Mesenchymal stem cell (in vitro differentiated cells and primary cell): ENCODE results near the gene PGGT1B.

ENCODE experiments used
- DNase-seq: peaks from one replicate; pipeline ENCODE4 v3.0.0-alpha.2; 2013
- H2AFZ ChIP-seq: one replicate; pipeline ENCODE4 v1.6.1; 2013; ENCODE audit warnings: low read depth, mild to moderate bottlenecking, control low read depth, inconsistent platforms, low read length, moderate library complexity
- H2AK5ac ChIP-seq: 2 replicates; pipeline ENCODE4 v1.6.1; 2013; ENCODE audit warnings: low read length, moderate library complexity, mild to moderate bottlenecking, inconsistent platforms; ENCODE audit not compliant: severe bottlenecking
- H2BK120ac ChIP-seq: one replicate; pipeline ENCODE4 v1.6.1; 2013; ENCODE audit warnings: low read depth, mild to moderate bottlenecking, inconsistent platforms, low read length, moderate library complexity
- H2BK12ac ChIP-seq, 2 experiments: one replicate each; pipeline ENCODE4 v1.6.1; 2013; ENCODE audit warnings: inconsistent platforms in 2 of 2, low read length in 2 of 2, mild to moderate bottlenecking in 2 of 2, moderate library complexity in 2 of 2, control low read depth in 1 of 2
- H2BK15ac ChIP-seq: one replicate; pipeline ENCODE4 v1.6.1; 2013; ENCODE audit warnings: mild to moderate bottlenecking, low read depth, inconsistent platforms; ENCODE audit not compliant: poor library complexity, severe bottlenecking
- H2BK5ac ChIP-seq: 2 replicates; pipeline ENCODE4 v1.6.1; 2013; ENCODE audit warnings: low read depth, mild to moderate bottlenecking, low read length, control low read depth, inconsistent platforms; ENCODE audit not compliant: poor library complexity, severe bottlenecking
- H3K14ac ChIP-seq, 2 experiments: one replicate each; pipeline ENCODE4 v1.6.1; 2013; ENCODE audit warnings: inconsistent platforms in 2 of 2, low read length in 2 of 2, control low read depth in 1 of 2, mild to moderate bottlenecking in 1 of 2, moderate library complexity in 1 of 2
- H3K18ac ChIP-seq, 2 experiments: one replicate each; pipeline ENCODE4 v1.6.1; 2013; ENCODE audit warnings: inconsistent platforms in 2 of 2, low read length in 2 of 2, control low read depth in 1 of 2, low read depth in 1 of 2, mild to moderate bottlenecking in 1 of 2
- H3K23ac ChIP-seq, 2 experiments: one replicate each; pipeline ENCODE4 v1.6.1; 2013; ENCODE audit warnings: inconsistent platforms in 2 of 2, low read length in 2 of 2, mild to moderate bottlenecking in 2 of 2, moderate library complexity in 2 of 2, control low read depth in 1 of 2
- H3K27ac ChIP-seq: 2 replicates; pipeline ENCODE4 v1.5.1; 2013; ENCODE audit warnings: mild to moderate bottlenecking, moderate library complexity, low read length, control low read depth, inconsistent platforms; ENCODE audit not compliant: poor library complexity, severe bottlenecking
- H3K27me3 ChIP-seq, 2 experiments: 2 replicates each; pipeline versions ENCODE4 v1.6.1 to v1.7.0; 2013; ENCODE audit warnings: low read length in 2 of 2, mild to moderate bottlenecking in 2 of 2, moderate library complexity in 2 of 2, control low read depth in 1 of 2, inconsistent platforms in 1 of 2; ENCODE audit not compliant: control insufficient read depth in 1 of 2, insufficient read depth in 1 of 2
- H3K36me3 ChIP-seq, 2 experiments: 2 replicates each; pipeline versions ENCODE4 v1.6.1 to v1.7.0; 2013; ENCODE audit warnings: low read length in 2 of 2, control low read depth in 1 of 2, inconsistent platforms in 1 of 2, low read depth in 1 of 2, mild to moderate bottlenecking in 1 of 2; ENCODE audit not compliant: insufficient read depth in 2 of 2, control insufficient read depth in 1 of 2
- H3K4ac ChIP-seq, 2 experiments: one replicate each; pipeline ENCODE4 v1.6.1; 2013; ENCODE audit warnings: inconsistent platforms in 2 of 2, low read length in 2 of 2, mild to moderate bottlenecking in 2 of 2, moderate library complexity in 2 of 2, control low read depth in 1 of 2, low read depth in 1 of 2
- H3K4me1 ChIP-seq: 2 replicates; pipeline ENCODE4 v1.6.1; 2013; ENCODE audit warnings: low read depth, low read length, control low read depth; ENCODE audit not compliant: control insufficient read depth, insufficient read depth
- H3K4me2 ChIP-seq: 2 replicates; pipeline ENCODE4 v1.6.1; 2013; ENCODE audit warnings: low read length, mild to moderate bottlenecking, inconsistent platforms; ENCODE audit not compliant: poor library complexity, severe bottlenecking
- H3K4me3 ChIP-seq, 2 experiments: 2 replicates each; pipeline versions ENCODE4 v1.5.1 to v1.7.0; 2013; ENCODE audit warnings: low read length in 2 of 2, mild to moderate bottlenecking in 2 of 2, control low read depth in 1 of 2, low read depth in 1 of 2; ENCODE audit not compliant: insufficient read depth in 1 of 2
- H3K79me1 ChIP-seq: replicated peaks from 2 replicates; pipeline ENCODE4 v1.6.1; 2013; ENCODE audit warnings: mild to moderate bottlenecking, control low read depth, low read length, inconsistent platforms; ENCODE audit not compliant: poor library complexity, severe bottlenecking
- H3K9ac ChIP-seq: 2 replicates; pipeline ENCODE4 v1.7.0; 2013; ENCODE audit warnings: mild to moderate bottlenecking, low read length, moderate library complexity
- H3K9me3 ChIP-seq: 2 replicates; pipeline ENCODE4 v1.7.0; 2013; ENCODE audit warnings: mild to moderate bottlenecking, low read length; ENCODE audit not compliant: control insufficient read depth
- H4K8ac ChIP-seq: one replicate; pipeline ENCODE4 v1.6.1; 2013; ENCODE audit warnings: inconsistent platforms, mild to moderate bottlenecking, low read length, moderate library complexity
- H4K91ac ChIP-seq: one replicate; pipeline ENCODE4 v1.6.1; 2013; ENCODE audit warnings: mild to moderate bottlenecking, low read length, inconsistent platforms
- WGBS: methylation state at CpG from one replicate; pipeline ENCODE4 v1.1.7; 2013; ENCODE audit warnings: mixed read lengths; 5-methylcytosine and 5-hydroxymethylcytosine counted together

PGGT1B gene

DNA sequence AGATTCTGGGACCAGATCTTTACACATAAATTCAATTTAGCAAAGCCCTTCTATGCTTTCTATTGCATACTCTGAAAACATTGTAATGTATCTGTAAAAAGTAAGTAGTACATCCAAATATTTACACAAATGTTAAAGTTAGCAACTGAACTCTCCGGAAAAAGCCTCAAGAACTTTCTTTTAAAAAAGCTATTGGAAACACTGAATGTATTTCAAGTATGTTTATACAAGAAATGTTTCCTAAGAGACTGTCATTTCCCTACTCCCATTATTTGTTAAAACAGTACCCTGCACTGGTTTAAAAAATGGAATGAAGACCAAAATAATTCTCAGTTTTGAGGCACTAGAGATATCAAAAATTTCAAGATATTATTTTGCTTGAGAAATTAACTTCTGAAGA is 48.1 kb downstream of the PGGT1B start:
- Histone ChIP-seq H2AFZ (no peak overlapping the region), H4K91ac (no peak overlapping the region), H2BK120ac (no peak overlapping the region), H3K14ac (no peak overlapping the region), H2BK5ac (no peak overlapping the region), H3K4me1 (no peaks in the 10 kb centered on the region), H3K4me3 (no peak overlapping the region), H2BK12ac (no peak overlapping the region), H4K8ac (no peak overlapping the region), H3K27ac (no peak overlapping the region), H3K79me1 (peaks cover 7% of the 10 kb centered on the region), H3K27me3 (no peaks in the 10 kb centered on the region), H3K4me2 (no peak overlapping the region), H3K18ac (no peak overlapping the region), H2BK15ac (no peak overlapping the region), H3K9ac (no peak overlapping the region), H3K36me3 (peaks cover 7 to 53% of the 10 kb centered on the region in 2 experiments), H3K4ac (no peak overlapping the region), H2AK5ac (no peak overlapping the region), H3K9me3 (no peaks in the 10 kb centered on the region), H3K23ac (no peak overlapping the region)
- WGBS: no CpG with 5 or more reads among the region's 1 CpG
- peak; percentile 69 for DNase-seq

DNA sequence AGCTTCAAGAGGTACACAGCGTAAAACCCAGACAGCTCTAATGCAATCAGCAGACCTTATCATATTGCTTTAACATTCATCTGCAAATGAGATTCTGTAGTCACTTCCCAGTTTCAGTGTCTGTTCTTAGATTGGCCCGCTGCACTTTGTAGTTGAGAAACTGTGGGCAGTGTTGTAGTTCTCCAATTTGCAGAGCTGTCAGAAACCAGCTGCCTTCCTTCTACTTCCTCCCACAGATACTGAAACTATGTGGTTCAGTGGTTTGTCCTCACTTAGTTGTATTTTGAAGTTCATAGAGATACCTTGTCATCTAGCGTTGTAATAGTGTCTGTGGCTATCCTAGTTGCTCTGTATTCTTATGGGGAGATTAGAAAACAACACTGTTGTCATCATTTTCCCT is 53.4 kb downstream of the PGGT1B start:
- H3K27me3 ChIP-seq: no peaks in the 10 kb centered on the region
- H2BK12ac ChIP-seq: no peak overlapping the region
- no peak overlapping the region for H3K9ac ChIP-seq
- no peak overlapping the region for H2BK15ac ChIP-seq
- no peak overlapping the region for H3K4ac ChIP-seq
- H3K14ac ChIP-seq: no peak overlapping the region
- no peaks in the 10 kb centered on the region for H3K9me3 ChIP-seq
- H3K4me2 ChIP-seq: no peak overlapping the region
- H2AFZ ChIP-seq: no peak overlapping the region
- H3K18ac ChIP-seq: no peak overlapping the region
- no peak overlapping the region for H3K27ac ChIP-seq
- peaks cover 2% of the 10 kb centered on the region for H3K79me1 ChIP-seq
- no peak overlapping the region for H4K91ac ChIP-seq
- no peak overlapping the region for H2BK120ac ChIP-seq
- no peak overlapping the region for H4K8ac ChIP-seq
- no peak overlapping the region for H3K23ac ChIP-seq
- 100% methylated on average over 3 of the region's 3 CpGs for WGBS
- H3K4me3 ChIP-seq: no peak overlapping the region
- DNase-seq: peak; percentile 57
- no peaks in the 10 kb centered on the region for H3K4me1 ChIP-seq
- peaks cover 4 to 42% of the 10 kb centered on the region in 2 experiments for H3K36me3 ChIP-seq
- H2BK5ac ChIP-seq: no peak overlapping the region
- H2AK5ac ChIP-seq: no peak overlapping the region

DNA sequence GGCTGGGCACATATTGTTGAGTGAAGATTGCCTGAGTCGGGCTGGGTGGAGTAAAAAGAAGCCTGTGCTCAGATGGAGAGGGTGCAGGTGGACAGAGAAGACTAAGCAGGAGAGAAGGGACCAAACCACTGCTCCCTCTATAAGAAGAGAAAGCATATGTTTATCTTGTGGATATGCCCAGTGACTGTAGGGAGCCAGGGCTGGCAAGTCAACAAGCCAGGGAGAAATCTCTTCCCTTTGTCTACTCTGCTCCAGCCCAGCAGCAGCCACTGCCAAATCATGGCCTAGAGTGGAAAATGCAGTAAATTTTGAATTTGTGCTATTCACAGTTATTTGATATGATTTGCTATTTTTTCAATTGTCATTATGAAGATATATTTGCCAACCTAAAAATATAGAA is 59.7 kb downstream of the PGGT1B start:
- Histone ChIP-seq H4K8ac (no peak overlapping the region), H2BK15ac (no peak overlapping the region)
- 92% methylated on average over 1 of the region's 1 CpG for WGBS

GRCh38 chr5:115196161-115196560 is 66.5 kb downstream of the PGGT1B start:
- H3K4ac ChIP-seq: no peak overlapping the region
- no peak overlapping the region for H2BK5ac ChIP-seq
- H2AK5ac ChIP-seq: no peak overlapping the region
- no peak for DNase-seq
- no peak overlapping the region for H3K27ac ChIP-seq
- no peaks in the 10 kb centered on the region for H3K9me3 ChIP-seq
- no peak overlapping the region for H3K4me3 ChIP-seq
- peaks cover 0 to 3% of the 10 kb centered on the region in 2 experiments for H3K36me3 ChIP-seq
- H3K14ac ChIP-seq: no peak overlapping the region
- H3K4me2 ChIP-seq: no peak overlapping the region
- H3K79me1 ChIP-seq: no peaks in the 10 kb centered on the region
- no peak overlapping the region for H3K18ac ChIP-seq
- H2BK12ac ChIP-seq: no peak overlapping the region
- no peak overlapping the region for H3K9ac ChIP-seq
- no peak overlapping the region for H3K23ac ChIP-seq
- no peak overlapping the region for H2BK15ac ChIP-seq
- H2AFZ ChIP-seq: no peak overlapping the region
- 88% methylated on average over 3 of the region's 3 CpGs for WGBS
- no peak overlapping the region for H4K8ac ChIP-seq
- H3K27me3 ChIP-seq: no peaks in the 10 kb centered on the region
- no peak overlapping the region for H2BK120ac ChIP-seq
- no peaks in the 10 kb centered on the region for H3K4me1 ChIP-seq
- H4K91ac ChIP-seq: no peak overlapping the region

More for the DNA sequence above, 59.7 kb downstream of the PGGT1B start:
- Histone ChIP-seq H2BK12ac (no peak overlapping the region), H3K4me2 (no peak overlapping the region), H3K14ac (no peak overlapping the region), H2AK5ac (no peak overlapping the region), H3K36me3 (peaks cover 2 to 11% of the 10 kb centered on the region in 2 experiments), H3K4me1 (no peaks in the 10 kb centered on the region), H3K27me3 (no peaks in the 10 kb centered on the region), H3K79me1 (no peaks in the 10 kb centered on the region), H3K23ac (no peak overlapping the region), H2BK5ac (no peak overlapping the region), H3K9ac (no peak overlapping the region), H3K4me3 (no peak overlapping the region), H3K4ac (no peak overlapping the region), H3K18ac (no peak overlapping the region), H2AFZ (no peak overlapping the region), H3K9me3 (no peaks in the 10 kb centered on the region), H4K91ac (no peak overlapping the region), H3K27ac (no peak overlapping the region), H2BK120ac (no peak overlapping the region)
- DNase-seq: no peak
